A204.1 (cell line): Measurements from ENCODE around the gene FIGNL2.

ENCODE experiments used
- FAIRE-seq: peaks from 2 replicates; lab custom pipeline; 2012; peaks lifted over from hg19 to GRCh38; lab: Jason Lieb, UNC

The FIGNL2 gene

DNA sequence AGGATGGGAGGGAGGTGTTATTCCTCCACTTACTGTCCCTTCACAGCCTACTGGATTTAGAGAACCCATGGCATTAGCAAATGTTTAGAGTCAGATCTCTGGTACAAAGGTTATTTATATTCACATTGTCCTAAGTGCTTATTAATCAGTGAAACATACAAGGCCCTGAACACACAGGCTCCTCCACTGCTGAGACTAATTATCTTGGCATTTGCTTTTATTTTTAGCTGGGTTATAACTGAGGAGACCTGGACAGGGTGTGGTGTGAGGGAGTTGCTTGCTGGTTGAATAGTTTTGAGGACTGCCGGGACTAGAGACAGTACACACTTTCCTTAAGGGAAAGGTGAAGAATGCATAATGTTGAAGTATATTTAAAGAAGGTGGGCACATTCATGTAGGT is 77.5 kb downstream of the FIGNL2 start:
- no peak for FAIRE-seq
